ENCODE results near the gene CRACR2B.
A peak's percentile ranks its signal among the peaks of the same experiment; 100 is the strongest.

CRACR2B gene

DNA sequence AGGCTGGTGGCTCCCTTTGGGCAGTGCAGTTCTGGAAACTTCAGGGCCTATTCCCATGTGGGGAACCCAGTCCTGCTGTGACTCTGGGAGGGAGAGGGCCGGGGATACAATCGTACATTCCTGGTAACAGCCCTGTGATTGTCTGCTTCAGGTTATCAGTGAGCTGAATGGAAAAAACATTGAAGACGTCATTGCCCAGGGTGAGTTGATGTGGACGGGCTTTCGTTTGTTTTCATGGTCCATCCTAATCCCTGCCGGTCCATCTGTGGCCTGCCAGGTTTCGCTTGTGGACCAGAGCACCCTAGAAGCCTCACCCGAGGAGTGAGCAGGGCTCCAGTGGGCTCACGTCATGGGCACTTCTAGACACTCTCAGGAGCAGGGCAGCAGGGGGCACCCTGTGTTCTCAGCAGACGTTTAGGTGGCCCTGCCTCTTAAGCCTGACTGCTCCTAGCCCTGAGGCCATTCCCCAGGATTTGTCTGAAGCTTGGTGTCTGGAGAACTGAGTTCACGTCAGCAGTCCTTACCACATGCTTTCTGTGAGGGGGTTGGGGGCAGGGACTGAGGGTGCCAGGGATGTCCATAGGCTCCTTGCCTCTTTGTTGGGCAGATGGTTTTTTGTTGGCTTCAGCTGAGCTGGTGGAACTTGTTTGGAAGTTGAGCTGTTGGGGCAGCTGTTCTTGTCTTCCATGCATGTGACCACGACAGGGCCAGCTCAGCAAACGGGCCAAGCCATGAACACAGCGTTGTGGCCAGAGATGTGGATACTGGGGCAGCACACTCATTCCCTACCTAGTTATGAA is 16.1 kb upstream of the CRACR2B start:
- no peak for DNase-seq (ENCODE audit: low read depth)

DNA sequence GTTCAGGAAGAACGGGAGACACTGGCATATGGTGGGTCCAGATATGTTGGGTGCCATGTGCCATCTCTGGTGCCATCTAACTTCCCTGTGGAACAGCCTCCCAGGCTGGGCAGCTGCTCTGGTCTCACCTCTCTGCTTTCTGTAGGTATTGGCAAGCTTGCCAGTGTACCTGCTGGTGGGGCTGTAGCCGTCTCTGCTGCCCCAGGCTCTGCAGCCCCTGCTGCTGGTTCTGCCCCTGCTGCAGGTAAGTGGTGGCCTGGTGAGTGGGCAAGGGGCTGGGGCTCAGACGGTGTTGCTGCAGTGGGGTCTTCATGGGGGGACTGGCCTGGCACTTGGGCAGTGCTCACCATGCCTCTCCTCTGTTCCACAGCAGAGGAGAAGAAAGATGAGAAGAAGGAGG is 15.3 kb upstream of the CRACR2B start:
- DNase-seq (ENCODE audit: low read depth) = no peak

DNA sequence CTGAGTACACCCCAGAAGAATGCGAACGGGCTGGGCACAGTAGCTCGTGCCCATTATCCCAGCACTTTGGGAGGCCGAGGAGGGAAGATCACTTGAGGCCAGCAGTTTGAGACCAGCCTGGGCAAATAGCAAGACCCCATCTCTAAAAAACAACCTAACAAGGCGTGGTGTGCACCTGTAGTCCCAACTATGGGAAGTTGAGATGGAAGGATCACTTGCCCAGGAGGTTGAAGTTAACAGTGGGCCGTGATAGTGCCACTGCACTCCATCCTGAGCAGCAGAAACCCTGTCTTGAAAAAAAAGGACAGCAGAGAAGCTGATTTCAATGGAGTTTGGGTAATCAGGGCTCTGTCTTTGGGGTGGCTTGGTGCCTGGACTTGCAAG is 14.7 kb upstream of the CRACR2B start:
- DNase-seq (ENCODE audit: low read depth) = no peak

DNA sequence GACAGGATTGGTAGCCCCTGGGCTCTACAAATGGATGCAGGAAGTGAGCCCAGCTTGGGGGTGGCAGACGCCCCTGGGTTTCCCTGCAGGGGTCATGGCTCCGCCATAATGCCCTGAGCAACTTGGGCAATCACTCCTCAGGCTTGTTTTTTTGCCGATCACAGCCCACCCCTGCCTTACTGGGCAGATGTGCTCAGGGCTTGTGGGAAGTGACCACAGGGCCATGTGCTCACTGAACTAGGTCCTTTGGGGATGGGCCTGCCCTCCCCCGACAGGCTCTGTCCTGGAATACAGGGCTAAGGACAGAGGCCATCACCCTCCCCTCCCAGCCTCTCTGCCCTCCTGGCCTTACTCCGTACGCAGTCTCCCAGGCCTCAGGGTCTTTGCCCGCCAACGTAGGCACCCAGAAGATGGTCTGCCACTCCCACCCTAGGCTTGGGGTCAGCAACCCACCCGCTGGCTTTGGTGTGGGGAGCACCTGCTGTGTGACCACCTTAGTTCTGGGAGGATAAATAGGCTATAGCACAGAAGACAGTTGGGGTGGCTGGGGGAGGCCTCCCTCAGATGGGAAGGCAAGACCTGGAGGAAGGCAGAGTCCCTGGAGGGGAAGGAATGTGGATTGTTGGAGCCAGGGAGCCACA is 14.1 kb upstream of the CRACR2B start:
- DNase-seq (ENCODE audit: low read depth) = no peak

DNA sequence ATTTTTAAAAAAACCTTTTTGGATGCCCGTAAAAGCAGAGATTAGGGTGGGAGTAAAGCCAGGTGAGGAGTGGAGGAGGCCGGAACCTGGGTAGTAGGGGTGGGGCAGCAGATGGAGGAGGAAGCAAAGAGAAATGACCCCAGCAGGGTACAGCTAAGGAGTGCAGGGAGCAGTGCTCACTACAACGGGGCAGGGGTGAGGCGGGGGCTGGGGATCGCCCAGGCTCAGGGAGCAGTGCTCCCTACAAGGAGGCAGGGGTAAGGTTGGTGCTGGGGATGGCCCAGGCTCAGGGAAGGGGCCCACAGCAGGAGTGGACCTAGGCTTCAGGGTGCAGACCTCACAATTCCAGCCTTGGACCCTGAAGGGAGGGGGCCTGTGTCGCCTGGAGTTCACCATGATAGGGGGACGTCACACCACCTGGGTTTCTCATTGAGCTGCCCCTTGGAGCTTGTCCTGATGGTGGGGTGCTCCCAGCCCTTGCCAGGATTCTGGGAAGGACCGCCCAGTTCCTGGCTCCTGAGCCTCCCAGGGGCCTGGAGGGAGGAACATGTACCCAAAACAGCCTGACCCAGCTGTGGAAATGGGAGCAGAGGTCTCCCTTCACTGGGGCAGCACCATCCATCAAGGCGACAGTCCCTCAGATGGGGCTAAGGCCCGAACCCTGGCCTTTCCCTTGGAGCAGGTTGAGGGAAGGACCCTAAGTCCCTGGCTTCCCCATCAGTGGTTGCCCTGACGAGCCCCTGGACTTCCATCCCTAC is 11.9 kb upstream of the CRACR2B start:
- DNase-seq (ENCODE audit: low read depth) = no peak

DNA sequence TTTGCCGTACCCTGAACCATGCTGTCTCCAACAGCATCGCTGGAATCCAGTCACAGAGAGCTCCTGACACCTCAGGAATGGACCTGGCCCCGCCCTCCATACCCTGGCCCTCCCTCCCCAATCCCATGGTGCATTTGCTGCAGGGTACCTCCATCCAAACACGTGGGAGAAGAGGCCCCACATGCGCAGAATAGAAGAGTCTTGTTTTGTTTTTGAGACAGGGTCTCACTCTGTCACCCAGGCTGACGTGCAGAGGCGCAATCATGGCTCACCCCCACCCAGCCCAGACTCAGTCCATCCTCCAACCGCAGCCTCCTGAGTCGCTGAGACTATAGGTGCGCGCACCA is 11.3 kb upstream of the CRACR2B start:
- DNase-seq (ENCODE audit: low read depth) = no peak

DNA sequence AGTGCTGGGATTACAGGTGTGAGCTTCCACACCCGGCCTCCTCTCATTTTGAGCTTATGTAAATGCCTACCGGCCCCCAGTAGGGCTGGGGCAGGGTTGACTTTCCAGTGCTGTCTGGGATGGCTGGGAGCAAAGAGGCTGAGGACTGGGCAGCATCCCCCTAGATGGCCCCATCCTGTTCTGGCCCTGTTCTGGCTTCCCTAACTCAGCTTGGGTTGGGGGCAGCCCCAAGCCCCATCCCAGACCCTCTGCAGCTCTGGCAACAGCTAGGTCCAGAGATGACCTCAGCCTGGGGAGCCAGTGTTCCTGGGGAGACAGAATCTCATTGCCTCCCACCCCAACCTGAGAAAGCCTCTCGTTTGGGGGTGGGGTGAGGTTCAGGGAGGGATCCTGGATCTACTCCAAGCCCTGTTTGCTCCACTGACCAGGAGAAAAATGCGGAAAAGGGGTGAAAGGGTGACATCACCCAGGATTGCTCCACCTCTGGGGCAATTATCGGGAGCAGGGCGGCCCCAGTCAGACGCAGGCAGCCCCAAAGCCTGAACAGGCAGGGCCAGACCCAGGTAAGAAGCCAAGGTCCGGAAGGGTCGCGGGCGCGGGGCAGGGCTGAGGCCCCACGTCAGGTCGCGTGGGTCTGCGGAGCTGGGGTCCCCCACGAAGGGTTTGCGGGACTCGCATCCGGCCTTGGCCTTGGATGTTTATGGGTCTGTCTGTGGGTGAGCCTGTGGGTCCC is 9.2 kb upstream of the CRACR2B start, which contains the start of gene PNPLA2:
Gene PNPLA2 (plus strand): TSS at position 519 of the 733 bp plus-strand sequence. CDS start 805 bp downstream, outside the sequence.
- peak; percentile 57 for DNase-seq (ENCODE audit: low read depth)

DNA sequence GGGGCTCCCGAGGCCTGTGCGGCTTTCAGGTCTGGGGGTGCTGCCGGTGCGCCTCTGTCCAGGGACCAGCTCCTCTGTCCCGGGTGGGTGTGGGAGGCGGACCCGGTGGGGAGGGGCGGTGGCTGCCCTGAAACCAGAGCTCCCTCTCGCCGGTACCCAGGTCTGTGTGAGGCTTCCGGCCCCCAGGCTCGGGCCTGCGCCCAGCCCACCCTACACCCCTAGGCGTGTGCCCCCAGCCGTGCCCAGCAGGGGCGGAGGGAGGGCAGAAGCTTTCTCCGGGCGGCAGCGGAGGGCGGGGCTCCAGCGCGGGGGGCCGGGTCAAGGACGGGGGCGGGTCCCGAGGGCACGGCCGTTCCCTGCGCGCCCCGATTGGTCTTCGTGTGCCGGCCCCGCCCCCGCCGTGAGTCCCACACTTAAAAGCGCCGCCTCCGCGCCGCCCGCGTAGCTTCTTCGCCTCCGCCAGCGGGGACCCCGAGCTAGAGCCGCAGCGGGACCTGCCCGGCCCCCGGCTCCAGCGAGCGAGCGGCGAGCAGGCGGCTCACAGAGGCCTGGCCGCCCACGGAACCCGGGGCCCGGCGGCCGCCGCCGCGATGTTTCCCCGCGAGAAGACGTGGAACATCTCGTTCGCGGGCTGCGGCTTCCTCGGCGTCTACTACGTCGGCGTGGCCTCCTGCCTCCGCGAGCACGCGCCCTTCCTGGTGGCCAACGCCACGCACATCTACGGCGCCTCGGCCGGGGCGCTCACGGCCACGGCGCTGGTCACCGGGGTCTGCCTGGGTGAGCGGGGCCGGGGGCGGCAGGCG is 8.4 kb upstream of the CRACR2B start:
- no peak for DNase-seq (ENCODE audit: low read depth)

DNA sequence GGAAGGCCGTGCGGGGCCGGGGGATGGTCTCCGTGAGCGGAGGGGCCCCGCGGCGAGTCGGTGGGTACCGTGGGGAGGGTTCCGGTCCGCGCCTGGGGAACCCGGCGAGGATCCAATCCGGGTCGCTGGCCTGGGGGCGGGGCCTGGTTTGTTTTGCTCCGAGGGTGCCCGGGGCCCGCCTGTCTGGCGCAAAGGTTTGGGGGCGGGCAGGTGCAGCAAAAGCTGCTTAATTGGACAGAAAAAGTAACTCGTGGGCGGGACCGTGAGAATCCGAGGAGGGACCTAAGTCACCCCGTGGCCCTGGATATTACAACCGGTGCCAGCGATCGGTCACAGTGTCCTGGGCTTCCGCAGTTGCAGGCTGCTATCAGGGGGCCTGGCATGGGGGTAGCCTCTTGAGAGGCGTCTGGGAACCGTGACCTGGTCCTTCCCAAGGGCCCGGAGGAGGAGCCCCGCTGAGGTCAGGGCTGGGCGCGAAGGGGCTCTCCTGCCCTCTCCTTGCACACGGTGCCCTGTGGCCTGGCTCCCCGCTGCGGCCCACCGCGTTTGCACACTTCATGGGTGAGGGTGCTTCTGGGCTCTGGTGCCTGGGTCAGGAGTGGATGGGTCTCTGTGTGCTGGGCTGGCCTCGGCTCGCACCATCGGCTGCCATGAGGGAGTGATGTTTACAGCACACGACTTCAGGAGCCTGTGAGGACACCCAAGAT is 7.6 kb upstream of the CRACR2B start:
- DNase-seq (ENCODE audit: low read depth) = no peak

DNA sequence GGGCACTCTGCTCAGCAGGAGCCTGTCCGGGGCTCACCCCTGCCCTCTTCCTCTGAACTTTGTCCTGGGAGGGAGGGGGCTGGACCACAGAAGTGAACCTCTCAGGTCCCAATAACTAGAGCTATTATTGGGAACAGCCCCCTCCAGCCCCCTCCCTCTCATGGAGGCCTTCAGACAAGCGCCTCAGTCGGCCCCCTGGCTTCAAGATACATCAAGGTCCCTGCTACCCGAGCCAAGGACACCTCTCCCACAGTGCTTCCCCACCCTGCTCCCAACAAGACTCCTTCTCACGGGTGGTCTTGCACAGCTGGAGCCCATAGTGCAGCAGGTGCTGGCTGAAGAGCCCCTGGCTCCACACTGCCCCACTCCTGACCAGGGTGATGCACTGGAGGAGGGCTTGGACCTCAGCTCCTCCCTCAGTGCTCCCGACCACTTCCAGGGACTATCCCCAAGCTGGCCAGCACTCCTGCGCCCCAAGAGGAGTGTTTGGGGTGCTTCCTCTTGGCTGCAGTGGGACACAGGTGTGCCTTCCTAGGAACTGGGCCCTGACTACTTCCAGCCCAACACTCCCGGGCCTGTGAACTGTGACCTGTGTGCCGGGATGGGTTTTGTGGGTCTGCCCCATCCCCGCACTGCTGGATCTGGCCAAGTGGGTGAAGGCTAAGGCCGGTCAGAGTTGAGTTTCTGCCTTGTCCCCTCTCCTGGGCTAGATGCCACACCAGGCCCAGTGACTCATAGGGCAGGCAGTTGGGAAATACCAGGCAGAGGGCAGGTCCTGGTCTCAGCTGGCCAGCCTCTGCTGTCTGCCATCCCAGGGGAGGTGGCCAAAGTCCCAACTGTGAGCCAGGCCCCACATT is 6.8 kb upstream of the CRACR2B start:
- DNase-seq (ENCODE audit: low read depth) = peak; percentile 61

DNA sequence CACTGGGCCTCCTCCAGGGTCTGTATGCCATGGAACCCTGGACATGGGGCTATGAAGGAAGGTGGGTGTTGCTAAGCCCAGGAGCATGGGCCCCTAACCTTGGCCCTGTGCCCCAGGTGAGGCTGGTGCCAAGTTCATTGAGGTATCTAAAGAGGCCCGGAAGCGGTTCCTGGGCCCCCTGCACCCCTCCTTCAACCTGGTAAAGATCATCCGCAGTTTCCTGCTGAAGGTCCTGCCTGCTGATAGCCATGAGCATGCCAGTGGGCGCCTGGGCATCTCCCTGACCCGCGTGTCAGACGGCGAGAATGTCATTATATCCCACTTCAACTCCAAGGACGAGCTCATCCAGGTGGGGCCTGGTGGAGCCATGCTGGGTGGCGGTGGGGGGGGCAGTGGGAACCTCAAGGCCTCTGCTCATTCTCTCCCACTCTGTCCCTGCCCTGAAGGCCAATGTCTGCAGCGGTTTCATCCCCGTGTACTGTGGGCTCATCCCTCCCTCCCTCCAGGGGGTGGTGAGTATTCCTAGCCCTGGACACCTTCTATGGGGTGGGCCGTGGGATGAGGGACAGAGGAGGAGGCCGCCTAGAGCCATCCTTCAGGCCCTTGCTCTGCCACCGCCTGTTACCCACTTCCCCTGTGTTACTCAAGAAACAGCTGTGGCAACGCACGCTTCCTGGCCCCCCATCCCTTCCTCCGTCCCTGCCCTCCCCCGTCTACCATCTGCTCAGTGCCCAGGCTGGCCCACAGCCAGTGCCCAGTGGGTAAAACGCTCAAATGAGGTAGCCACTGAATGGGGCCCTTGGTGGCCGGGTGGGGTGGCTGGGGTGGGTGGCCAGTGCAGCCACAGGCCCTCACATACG is 6.0 kb upstream of the CRACR2B start:
- no peak for DNase-seq (ENCODE audit: low read depth)

DNA sequence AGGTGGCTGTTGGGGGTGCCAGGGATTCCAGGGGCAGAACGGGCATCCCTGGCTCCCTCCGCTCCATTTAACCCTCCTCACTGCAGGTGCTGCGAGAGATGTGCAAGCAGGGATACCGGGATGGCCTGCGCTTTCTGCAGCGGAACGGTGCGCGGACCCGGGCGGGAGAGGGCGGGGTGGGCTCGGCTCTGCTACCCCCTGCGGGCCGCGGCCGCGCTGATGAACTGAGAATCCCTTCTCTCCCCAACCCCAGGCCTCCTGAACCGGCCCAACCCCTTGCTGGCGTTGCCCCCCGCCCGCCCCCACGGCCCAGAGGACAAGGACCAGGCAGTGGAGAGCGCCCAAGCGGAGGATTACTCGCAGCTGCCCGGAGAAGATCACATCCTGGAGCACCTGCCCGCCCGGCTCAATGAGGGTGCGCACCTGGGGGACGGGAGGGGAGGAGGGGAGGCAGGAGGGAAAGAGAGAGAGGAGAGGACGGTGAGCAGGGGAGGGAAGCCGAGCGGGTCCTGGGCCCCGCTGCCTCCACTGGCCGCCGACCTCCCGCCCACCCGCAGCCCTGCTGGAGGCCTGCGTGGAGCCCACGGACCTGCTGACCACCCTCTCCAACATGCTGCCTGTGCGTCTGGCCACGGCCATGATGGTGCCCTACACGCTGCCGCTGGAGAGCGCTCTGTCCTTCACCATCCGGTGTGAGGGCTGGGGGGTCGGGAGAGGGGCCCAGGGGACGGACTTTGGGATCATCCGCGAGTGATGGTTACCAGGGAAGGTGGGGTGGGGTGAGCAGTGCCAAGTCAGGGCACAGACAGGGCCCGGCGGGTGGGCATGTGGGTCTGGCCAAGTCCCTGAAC is 4.1 kb upstream of the CRACR2B start:
- no peak for DNase-seq (ENCODE audit: low read depth)

DNA sequence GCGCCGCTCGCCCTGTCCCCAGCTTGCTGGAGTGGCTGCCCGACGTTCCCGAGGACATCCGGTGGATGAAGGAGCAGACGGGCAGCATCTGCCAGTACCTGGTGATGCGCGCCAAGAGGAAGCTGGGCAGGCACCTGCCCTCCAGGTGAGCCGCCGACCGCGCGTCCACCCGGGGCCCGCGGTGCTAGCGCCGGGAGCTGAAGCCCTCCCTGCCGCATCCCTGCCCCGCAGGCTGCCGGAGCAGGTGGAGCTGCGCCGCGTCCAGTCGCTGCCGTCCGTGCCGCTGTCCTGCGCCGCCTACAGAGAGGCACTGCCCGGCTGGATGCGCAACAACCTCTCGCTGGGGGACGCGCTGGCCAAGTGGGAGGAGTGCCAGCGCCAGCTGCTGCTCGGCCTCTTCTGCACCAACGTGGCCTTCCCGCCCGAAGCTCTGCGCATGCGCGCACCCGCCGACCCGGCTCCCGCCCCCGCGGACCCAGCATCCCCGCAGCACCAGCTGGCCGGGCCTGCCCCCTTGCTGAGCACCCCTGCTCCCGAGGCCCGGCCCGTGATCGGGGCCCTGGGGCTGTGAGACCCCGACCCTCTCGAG is 3.3 kb upstream of the CRACR2B start:
- DNase-seq (ENCODE audit: low read depth) = no peak

DNA sequence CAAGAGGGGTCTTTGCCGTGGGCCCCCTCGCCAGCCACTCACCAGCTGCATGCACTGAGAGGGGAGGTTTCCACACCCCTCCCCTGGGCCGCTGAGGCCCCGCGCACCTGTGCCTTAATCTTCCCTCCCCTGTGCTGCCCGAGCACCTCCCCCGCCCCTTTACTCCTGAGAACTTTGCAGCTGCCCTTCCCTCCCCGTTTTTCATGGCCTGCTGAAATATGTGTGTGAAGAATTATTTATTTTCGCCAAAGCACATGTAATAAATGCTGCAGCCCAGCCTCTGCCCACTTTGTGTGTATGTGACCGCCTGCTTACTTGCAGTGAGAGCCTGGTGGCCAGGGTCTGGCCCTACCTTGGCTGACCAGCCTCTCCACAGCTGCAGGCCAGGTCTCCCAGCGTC is 2.8 kb upstream of the CRACR2B start:
- no peak for DNase-seq (ENCODE audit: low read depth)

DNA sequence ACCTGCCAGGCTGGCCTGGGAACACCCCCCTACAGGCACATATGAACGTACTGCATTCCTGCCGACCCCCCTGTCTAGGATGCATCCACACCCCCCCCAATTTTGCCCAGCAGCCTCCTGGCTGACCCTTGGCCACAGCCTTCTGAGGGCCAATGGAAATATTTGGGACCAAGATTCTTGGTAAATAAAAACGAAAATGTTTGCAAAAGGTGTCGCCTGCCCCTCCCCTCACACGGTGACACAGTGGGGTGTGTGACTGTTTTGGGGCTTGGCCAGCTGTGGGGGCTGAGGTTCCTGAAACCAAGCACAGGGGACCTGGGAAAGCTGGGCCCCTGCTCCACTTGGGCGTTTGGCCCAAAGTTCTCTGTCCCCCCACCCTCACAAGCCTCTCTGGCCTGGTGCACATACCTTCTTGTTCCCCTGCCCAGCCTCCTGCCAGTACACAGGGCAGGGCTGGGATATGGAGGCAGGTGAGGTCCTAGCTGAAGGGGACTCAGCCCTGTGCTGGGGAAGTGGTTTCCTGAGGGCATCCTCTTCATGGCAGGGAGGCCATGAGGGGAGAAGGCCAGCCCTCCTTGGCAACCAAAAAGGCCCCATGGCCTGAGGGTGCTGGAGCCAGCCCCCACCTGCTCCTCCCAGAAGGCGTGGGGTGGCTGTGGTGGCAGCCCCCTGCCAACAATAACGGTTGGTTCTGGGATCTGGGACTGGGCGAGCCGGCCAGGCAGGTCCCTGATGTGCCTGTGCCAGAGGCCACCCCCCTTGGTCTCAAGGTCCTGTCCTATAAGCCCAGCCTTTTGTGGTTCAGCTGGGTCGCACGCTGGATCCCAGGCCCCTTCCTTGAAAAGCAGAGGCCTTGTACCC is 2.1 kb upstream of the CRACR2B start:
- no peak for DNase-seq (ENCODE audit: low read depth)

DNA sequence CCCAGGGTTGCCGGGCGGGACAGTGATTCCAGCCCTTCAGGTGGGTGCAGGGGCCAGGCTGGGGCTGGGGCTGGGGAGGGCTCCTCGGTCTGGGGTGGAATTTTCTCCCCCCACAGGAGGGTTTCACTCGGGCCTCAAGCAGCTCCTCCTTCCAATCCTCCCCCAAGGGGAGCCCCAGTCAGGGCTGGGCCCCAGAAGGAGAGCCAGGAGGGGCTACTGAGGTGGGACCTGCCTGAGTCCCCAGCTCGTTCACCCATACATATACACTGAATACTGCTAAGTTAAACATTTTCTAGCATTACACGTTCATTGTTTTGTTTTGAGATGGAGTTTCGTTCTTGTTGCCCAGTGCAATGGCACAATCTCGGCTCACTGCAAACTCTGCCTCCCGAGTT is 1.5 kb upstream of the CRACR2B start:
- no peak for DNase-seq (ENCODE audit: low read depth)

DNA sequence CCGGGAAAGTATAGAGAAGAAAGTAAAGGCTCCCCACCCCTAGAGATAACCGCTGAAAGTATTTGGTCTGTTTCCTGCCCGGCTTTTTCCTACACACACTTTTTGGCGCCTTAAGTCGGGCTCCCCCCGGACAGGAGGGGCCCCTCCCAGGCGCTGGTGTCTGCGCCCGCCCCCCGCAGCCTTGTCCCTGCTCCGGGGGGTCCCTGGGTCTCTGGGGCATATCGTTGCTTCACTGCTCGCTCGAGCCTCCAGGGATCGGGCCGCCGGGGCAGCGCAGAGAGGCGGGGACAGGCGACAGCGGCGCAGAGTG is 928 bp upstream of the CRACR2B start:
- no peak for DNase-seq (ENCODE audit: low read depth)

All from GM04503 (cell line).